Fibroblast of peridontal ligament (primary cell): ENCODE measurements around the gene MYO1E.
"Not testable (repeated sequence)": the region's sequence is repeated elsewhere in the genome, so short reads cannot be mapped to it uniquely, and the experiment has no call there.

Source experiments
- DNase-seq: peaks from one replicate; pipeline ENCODE4 v3.0.0-alpha.2; 2010; ENCODE audit errors: extremely low read depth

The MYO1E gene

GRCh38 chr15:59292442-59293151 lies 80.1 kb downstream of the MYO1E start:
- no peak for DNase-seq

DNA sequence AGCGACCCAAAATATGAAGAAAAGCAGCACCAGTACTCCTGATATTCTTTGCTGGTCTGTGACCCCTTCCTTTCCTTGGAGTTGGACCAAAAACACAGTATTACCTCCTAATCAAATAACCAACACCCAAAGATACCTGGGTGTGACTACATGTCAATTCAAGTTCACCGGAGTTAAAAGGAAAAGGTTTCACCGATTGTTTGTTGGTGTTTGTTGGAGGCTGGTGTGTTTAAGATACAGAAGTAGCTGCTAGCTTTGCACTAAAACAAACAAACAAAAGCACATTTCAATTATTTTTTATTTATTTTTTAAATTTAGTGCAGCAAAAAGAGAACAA lies 81.5 kb downstream of the MYO1E start:
- DNase-seq: no peak

- DNase-seq: no peak
Observed at GRCh38 chr15:59290295-59291212, 82.1 kb downstream of the MYO1E start.

DNA sequence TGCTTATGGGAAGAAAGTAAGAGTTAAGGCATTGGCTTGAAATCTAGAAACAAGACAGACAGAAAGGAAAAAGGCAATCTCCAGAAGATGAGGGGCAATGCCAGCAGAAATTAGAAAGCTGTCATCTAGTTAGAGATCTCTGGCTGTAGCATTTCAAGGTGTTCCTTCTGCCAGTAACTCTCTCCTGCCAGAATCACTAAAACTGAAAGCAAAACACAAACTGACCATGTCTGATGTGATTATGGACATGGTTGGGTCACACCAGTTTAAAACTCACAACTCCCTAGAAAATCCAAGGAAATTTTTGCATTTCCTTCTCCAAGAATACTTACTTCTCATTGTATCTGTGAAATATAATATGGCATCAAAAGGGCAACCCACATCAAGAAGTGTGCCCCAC lies 83.1 kb downstream of the MYO1E start:
- no peak for DNase-seq

DNA sequence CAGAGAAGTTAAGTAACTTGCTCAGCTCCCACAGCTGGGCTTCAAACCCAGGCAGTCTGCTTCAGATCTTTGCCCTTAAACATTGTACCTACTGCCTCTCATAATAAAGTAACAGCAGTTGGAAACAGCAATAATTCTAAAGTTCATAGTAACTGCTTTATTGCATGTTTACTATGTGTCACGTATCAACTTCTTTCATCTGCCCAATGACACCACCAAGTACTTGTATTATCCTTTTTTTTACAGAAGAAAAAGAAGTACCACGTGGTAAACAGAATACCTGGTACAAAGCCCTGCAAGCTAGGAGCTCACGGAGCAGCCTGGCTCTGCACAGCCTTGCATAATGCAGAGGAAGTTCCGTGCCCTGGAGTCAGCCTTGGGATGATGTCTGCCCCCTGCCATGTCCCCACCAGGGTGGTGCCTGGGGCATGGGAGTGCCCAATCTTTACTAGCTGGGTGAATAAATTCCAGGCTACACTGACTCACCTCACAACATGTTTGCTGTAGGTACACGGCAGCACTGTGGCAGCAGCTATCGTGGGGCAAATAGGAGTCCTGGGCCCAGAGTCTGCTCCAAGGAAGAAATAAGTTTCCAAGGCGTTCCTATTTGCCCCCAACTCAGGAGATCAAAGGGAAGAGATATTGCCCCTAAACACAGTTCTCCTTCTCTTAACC lies 88.8 kb downstream of the MYO1E start:
- no peak for DNase-seq

DNA sequence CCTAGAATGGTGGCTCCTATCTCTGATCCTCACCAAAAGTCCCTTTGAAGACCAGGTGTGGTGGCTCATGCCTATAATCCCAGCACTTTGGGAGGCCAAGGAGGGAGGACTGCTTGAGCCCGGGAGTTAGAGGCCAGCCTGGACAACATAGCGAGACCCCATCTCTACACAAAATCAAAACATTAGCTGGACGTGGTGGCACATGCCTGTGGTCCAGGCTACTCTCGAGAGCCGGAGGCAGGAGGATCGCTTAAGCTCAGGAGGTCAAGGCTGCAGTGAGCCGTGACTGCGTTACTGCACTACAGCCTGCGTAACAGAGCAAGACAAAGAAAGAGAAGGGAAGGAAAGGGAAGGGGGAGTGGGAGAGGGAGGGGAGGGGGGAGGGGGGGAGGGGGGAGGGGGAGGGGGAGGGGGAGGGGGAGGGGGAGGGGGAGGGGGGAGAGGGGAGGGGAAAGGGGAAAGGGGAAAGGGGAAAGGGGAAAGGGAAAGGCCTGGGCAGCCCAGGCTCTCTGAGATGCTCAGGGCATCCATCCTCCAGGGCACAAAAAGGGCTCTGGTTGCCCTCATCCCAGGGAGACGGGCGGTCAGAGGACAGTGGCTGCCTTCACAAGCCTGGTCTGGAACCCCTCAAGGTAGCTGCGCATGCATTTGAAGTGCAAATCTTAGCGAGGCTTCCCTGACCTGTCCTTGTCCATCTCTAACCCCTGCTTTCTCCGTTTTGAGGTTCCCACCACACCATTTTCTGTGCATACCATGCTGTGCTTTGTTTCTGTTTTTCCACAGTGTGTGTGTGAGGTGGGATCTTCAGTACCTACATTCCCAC lies 89.9 kb downstream of the MYO1E start:
- DNase-seq: no peak

GRCh38 chr15:59281699-59282098 lies 91.0 kb downstream of the MYO1E start:
- DNase-seq: no peak

- DNase-seq: no peak
Observed at GRCh38 chr15:59280855-59281254, 91.8 kb downstream of the MYO1E start.

DNA sequence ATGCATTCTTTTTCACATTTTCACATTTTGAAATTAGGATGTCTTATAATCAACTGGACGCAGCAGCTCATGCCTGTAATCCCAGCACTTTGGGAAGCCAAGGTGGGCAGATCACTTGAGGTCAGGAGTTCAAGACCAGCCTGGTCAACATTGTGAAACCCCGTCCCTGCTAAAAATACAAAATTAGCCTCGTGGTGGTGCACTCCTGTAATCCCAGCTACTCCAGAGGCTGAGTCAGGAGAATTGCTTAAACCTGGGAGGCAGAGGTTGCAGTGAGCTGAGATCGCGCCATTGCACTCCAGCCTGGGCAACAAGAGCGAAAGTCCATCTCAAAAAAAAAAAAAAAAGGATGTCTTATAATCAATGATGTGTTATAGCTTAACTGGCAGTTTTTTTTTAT lies 92.4 kb downstream of the MYO1E start:
- not testable (repeated sequence) for DNase-seq

DNA sequence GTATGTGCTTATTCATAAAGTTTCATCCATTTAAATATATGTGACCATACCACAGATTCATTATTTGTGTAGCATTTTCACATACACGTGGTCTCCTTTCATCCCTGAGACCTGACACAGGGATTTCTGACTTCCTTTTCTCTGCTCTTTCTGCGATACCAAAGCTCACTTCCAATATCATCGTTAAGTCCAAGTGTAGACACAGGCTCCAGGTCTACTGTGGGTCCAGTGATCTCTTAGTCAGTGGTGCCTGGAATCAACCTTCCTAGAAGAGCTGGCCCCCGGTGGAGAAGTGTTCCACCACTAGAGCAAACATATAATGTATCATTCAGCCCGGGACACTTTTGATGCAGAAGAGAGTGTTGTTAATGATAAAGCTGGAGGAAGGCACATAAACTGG lies 93.6 kb downstream of the MYO1E start:
- DNase-seq: no peak

GRCh38 chr15:59278120-59278519 lies 94.6 kb downstream of the MYO1E start:
- no peak for DNase-seq

DNA sequence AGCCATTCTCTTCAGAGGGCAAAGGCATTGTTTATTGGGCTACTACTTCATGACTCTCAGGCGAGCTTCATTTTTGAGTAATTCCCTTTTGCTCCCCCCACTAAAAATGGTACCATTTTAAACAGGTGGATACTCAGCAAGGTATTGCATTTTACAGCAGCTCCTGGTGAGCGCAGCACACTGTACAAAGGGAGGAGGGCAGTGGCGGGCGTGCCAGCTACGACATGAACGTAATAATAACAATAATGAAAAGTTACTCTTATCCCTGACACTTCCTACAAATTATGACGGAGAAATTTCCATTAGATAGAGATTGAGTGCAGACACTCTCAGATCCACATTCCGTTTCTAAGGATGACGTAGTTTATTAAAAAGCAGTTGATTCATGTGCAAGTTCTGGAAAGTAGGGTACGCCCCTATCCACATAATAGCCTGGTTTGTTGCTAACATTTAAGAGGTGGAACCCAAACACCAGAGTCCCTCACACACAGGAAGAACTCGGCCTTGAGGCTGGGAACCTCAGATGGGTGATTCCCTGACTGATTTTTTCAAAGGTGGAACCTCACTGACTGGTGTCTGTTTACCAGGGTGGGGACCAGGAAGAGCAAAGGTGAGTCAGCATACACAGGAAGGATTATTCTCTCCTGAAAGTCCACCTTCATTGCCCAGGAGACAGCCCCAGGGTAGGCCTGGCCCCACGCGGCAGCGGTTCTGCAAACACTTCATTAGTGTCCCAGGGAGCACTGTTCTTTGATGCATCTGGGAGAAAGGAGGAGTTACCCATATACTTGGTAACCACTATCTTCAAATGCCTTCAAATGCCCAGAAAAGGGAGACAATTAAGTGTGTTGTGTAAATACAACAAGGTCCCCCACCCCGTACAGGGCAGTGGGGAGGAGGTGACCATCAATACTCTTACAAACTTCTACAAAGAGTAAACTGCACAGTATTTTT lies 96.2 kb downstream of the MYO1E start:
- DNase-seq: no peak

GRCh38 chr15:59274126-59274970 lies 98.3 kb downstream of the MYO1E start:
- DNase-seq: peak; percentile 73

GRCh38 chr15:59273234-59273633 lies 99.4 kb downstream of the MYO1E start:
- DNase-seq: no peak

- no peak for DNase-seq
Observed at GRCh38 chr15:59271595-59272201, 101.0 kb downstream of the MYO1E start.

- no peak for DNase-seq
Observed at GRCh38 chr15:59268852-59269407, 103.7 kb downstream of the MYO1E start.

DNA sequence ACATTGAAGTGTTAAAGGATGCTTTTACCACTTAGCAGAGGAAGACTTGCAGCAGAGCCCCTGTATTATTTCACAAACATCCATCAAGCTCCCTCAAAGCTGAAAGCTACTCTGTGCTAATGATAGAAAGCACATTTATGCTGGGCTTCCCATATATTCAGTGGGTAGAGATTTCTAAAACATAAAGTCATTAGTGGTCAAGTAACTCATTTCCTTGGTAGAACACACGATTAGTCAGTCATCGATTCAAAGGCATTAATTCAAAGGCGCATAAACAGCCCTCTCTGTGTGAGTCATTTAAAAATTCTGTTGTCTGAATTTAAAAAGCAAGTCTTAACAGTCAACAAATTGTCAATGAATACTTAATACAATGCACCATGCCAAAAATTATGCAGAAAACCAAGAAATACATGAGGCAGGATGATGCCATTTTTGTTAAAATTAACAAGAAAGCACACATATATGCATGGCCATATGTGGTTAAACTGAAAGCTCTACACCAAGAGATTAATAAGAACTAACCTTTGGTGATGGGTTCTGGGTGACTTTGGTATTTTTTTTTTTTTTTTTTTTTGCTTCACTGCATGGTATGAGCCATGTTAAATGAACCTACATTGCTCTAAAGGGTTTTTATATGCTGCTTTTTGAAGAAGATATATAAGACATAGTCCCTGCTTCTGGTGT lies 104.4 kb downstream of the MYO1E start:
- peak; percentile 37 for DNase-seq

DNA sequence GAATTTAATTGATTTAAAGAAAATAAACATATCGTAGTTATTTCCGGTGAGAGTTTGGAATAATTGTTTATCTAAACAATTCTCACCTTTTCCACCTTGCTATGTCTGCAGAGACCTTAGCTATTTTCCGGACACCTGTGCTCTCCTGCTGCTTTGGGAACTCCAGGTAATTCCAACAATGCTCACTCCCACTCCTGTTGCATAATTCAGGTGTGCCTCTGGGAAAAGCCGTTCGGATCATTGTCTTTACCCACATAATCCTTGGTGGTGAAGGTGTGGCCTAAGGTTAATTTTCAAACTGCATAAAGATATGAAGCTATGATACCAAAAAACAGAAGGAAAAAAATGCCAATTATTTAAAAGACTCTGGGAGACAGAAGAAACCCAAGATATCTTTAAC lies 106.6 kb downstream of the MYO1E start:
- DNase-seq: no peak
